ENCODE data around the gene LGALS16. TPM values are rescaled to one million over a fixed set of nuclear protein-coding genes. Genes with fewer than 3 reads are reported as not detected.

LGALS16 gene
- total RNA-seq, 2 experiments from 2014 or later, result not detected

DNA sequence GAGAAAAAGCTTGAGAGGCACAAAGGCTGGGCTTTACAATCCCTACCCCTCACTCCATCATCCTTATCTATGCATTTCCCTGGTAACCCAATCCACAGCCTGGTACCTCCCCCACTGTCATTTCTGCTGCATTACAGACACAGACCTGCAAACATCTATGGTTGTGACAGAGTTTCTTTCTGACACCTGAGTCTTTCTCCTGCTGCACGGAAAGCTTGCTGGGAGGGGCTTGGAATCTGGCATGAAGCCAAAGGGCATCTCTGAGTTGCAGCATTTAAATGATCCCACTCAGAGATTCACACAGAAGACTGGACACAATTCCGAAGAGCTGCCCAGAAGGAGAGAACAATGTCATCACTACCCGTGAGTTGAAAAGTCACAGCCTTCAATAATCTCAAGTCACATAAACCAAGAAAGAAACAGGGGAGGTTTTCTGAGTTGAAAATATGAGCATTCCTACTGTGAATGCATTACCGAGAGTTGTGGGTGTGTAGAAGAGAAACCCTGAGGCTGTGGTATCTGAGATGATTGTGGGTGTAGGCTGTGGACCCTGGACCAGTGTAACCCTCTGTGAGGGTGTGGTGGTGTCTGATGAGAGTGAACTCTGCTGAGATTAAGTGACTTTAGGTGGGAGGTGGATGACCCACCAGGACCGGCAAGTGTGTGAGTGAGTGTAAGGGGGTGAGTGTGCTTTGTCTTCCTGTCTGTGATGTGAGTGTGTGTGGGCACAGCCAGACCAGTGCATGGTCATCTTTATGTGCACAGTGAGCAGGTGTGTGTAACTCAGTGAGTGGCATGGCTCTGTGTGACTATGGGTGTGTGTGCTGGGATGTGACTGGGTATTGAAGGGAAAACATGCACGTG is 48.7 kb downstream of the LGALS16 start, which contains the start of gene LGALS14:
Gene LGALS14 (plus strand): TSS at position 301 of the 864 bp plus-strand sequence. CDS start 48 bp downstream, at position 349.
- Mint-ChIP-seq H3K27ac (peak within 1 kb of the TSS; percentile 65), H3K9me3 (ENCODE audit: insufficient read depth) (no peaks in the 10 kb centered on the region), H3K4me3 (no peak within 1 kb of the TSS), H3K27me3 (ENCODE audit: low read depth) (peaks cover 14% of the 10 kb centered on the region), H3K36me3 (ENCODE audit: low read depth) (peaks cover 4% of the 10 kb centered on the region), H3K4me1 (ENCODE audit: low read depth) (peaks cover 20% of the 10 kb centered on the region)
- ChIA-PET CTCF (no interaction called here), POLR2A (no interaction called here)
- DNase-seq, result no peak
- ATAC-seq, result no peak

GRCh38 chr19:39705578-39706188 is 50.0 kb downstream of the LGALS16 start:
- Mint-ChIP-seq H3K4me3 (no peak overlapping the region), H3K27me3 (ENCODE audit: low read depth) (peaks cover 7% of the 10 kb centered on the region), H3K4me1 (ENCODE audit: low read depth) (peaks cover 20% of the 10 kb centered on the region), H3K36me3 (ENCODE audit: low read depth) (peaks cover 4% of the 10 kb centered on the region), H3K27ac (peak overlapping the region; percentile 86), H3K9me3 (ENCODE audit: insufficient read depth) (no peaks in the 10 kb centered on the region)
- DNase-seq (peak; percentile 35), ATAC-seq (no peak)
- POLR2A ChIA-PET, result no interaction called here
- CTCF ChIA-PET, result interaction anchor here (0.9 kb wide), 1 partner anchor 137 kb away, joined by 3 read pairs; no protein-coding TSS in a partner anchor

DNA sequence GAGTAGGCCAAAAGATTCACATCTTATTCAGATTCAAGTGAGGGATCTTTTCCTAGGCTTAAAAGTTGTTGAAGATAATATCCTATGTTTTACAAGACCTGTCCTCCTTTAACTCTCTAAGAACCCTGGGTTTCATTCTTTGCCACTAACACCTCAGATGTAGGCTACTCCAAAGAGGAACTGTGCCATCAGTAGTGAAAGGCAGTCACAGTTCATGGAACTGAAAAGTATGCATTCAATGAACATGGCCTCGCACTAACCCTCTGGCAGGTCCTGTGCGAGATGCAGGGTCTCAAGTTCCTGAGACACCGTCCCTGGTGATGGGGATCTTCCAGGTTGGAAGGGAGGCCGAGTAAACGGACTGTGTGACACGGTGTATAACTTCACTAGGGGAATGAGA is 52.9 kb downstream of the LGALS16 start:
- Mint-ChIP-seq H3K36me3 (ENCODE audit: low read depth) (peaks cover 4% of the 10 kb centered on the region), H3K27me3 (ENCODE audit: low read depth) (peaks cover 16% of the 10 kb centered on the region), H3K9me3 (ENCODE audit: insufficient read depth) (no peaks in the 10 kb centered on the region), H3K27ac (no peak overlapping the region), H3K4me1 (ENCODE audit: low read depth) (peaks cover 20% of the 10 kb centered on the region), H3K4me3 (no peak overlapping the region)
- DNase-seq (no peak), ATAC-seq (no peak)
- CTCF ChIA-PET, result no interaction called here
- POLR2A ChIA-PET, result no interaction called here

DNA sequence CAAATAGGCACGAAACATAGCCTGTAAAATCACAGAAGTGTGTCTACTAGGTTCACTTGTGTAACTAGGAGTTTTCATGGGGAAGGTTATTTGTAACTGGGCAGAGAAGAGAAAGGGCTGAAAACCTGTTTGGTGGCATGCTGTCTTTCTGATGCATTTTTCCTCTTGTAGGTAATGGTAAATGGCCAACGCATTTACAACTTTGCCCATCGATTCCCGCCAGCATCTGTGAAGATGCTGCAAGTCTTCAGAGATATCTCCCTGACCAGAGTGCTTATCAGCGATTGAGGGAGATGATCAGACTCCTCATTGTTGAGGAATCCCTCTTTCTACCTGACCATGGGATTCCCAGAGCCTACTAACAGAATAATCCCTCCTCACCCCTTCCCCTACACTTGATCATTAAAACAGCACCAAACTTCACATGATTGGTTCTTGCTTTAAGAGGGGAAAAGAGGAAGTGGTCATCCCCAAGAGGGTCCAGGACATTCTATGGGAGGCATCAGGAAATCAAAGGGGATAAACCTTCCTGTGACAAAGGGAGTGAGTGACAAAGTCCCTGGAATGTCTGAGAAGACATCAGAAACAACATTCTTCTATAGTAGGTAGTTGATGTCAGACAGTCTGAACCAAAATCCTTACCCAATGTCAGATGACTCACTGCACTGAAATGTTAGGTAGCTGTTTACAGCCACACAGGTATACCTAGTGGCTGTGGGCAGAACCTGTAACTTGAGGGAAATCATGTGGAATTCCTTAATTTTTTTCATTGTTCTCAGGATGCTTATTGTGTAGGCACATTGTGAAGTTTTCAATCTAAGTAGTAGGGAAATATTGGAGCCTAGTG is 53.5 kb downstream of the LGALS16 start:
- Mint-ChIP-seq H3K4me3 (no peak overlapping the region), H3K27me3 (ENCODE audit: low read depth) (peaks cover 18% of the 10 kb centered on the region), H3K9me3 (ENCODE audit: insufficient read depth) (no peaks in the 10 kb centered on the region), H3K27ac (no peak overlapping the region), H3K36me3 (ENCODE audit: low read depth) (peaks cover 4% of the 10 kb centered on the region), H3K4me1 (ENCODE audit: low read depth) (peaks cover 20% of the 10 kb centered on the region)
- POLR2A ChIA-PET, result no interaction called here
- CTCF ChIA-PET, result no interaction called here
- ATAC-seq, result no peak
- DNase-seq, result no peak

Other genes starting within 250 kb of the LGALS16 start
- gene ZFP36, start 249.1 kb upstream of the LGALS16 start, total RNA-seq, result 10 to 100 TPM; 72.4 to 91.4 TPM
- 10 to 100 TPM; 64.4 to 68.5 TPM for gene PLEKHG2, start 243.2 kb upstream of the LGALS16 start, total RNA-seq
- gene RPS16, start 220.0 kb upstream of the LGALS16 start, total RNA-seq, result 1,000 to 10,000 TPM; 2,100 to 2,157 TPM
- gene SUPT5H, start 210.3 kb upstream of the LGALS16 start, total RNA-seq, result 100 to 1,000 TPM; 144 to 147 TPM
- gene TIMM50, start 175.1 kb upstream of the LGALS16 start, total RNA-seq, result 10 to 100 TPM; 56.1 to 65.9 TPM
- gene DLL3, start 157.0 kb upstream of the LGALS16 start, total RNA-seq, result under 1 TPM; 0.26 to 0.29 TPM
- gene SELENOV, start 140.8 kb upstream of the LGALS16 start, total RNA-seq, result not detected
- 1 to 10 TPM; 4.1 to 4.3 TPM for gene EID2B, start 123.1 kb upstream of the LGALS16 start, total RNA-seq
- gene EID2, start 115.8 kb upstream of the LGALS16 start, total RNA-seq, result 10 to 100 TPM; 18.9 to 19.9 TPM
- not detected for gene LGALS13, start 53.4 kb upstream of the LGALS16 start, total RNA-seq
- gene LGALS14, start 48.6 kb downstream of the LGALS16 start, total RNA-seq, result not detected
- not detected for gene CLC, start 82.1 kb downstream of the LGALS16 start, total RNA-seq
- not detected for gene LEUTX, start 122.9 kb downstream of the LGALS16 start, total RNA-seq
- 1 to 10 TPM; 7.5 to 8.5 TPM for gene DYRK1B, start 178.2 kb downstream of the LGALS16 start, total RNA-seq
- gene FBL, start 190.5 kb downstream of the LGALS16 start, total RNA-seq, result 100 to 1,000 TPM; 385 to 399 TPM

All from activated CD8-positive, alpha-beta T cell treated with anti-CD3 and anti-CD28 coated beads, Interleukin-2, amount 10 ng/mL, durations not matched to agents 7 days and 5 days (primary cell).